IPS DF 4.7 (cell line): Measurements from ENCODE around the gene MORF4L1.
"Not testable (repeated sequence)": the region's sequence is repeated elsewhere in the genome, so short reads cannot be mapped to it uniquely, and the experiment has no call there.

Experiments used
- DNase-seq: peaks from one replicate; pipeline ENCODE4 v3.0.0-alpha.2; 2013; ENCODE audit warnings: low spot score; ENCODE audit errors: extremely low read depth

MORF4L1 gene

DNA sequence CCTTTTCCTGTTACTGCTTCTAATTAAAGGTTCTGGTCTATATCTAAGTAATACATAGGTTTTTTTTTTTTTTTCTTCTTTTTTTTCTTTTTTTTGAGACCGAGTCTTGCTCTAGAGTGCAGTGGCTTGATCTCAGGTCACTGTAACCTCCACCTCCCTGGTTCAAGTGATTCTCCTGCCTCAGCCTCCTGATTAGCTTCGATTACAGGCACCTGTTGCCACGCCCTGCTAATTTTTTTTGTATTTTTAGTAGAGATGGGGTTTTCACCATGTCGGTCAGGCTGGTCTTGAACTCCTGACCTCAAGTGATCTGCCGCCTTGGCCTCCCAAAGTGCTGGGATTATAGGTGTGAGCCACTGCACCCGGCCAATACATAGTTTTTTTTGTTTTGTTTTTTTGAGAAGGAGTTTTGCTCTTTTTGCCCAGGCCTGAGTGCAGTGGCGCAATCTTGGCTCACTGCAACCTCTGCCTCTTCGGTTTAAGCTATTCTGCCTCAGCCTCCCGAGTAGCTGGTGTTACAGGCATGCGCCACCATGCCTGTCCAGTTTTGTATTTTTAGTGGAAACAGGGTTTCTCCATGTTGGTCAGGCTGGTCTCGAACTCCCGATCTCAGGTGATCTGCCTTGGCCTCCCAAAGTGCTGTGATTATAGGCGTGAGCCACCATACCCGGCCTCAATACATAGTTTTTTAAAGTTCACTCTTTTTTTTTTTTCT, 28.3 kb downstream of the MORF4L1 start:
- DNase-seq, result not testable (repeated sequence)

DNA sequence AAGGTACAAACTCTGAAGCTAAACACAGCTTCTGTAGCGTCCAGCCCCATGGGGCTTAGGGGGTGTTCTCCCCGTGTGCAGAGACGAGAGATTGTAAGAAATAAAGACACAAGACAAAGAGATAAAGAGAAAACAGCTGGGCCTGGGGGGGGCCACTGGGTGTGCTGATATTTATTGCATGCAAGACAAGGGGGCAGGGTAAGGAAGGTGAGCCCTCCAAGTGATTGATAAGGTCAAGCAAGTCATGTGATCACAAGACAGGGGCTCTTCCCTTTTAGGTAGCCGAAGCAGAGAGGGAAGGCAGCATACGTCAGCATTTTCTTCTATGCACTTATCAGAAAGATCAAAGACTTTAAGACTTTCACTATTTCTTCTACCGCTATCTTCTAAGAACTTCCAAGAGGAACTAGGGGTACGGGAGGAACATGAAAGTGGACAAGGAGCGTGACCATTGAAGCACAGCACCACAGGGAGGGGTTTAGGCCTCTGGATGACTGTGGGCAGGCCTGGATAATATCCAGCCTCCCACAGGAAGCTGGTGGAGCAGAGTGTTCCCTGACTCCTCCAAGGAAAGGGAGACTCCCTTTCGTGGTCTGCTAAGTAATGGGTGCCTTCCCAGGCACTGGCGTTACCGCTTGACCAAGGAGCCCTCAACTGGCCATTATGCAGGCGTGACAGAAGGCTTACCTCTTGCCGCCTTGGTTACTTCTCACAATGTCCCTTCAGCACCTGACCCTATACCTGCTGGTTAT, 29.8 kb downstream of the MORF4L1 start:
- not testable (repeated sequence) for DNase-seq

DNA sequence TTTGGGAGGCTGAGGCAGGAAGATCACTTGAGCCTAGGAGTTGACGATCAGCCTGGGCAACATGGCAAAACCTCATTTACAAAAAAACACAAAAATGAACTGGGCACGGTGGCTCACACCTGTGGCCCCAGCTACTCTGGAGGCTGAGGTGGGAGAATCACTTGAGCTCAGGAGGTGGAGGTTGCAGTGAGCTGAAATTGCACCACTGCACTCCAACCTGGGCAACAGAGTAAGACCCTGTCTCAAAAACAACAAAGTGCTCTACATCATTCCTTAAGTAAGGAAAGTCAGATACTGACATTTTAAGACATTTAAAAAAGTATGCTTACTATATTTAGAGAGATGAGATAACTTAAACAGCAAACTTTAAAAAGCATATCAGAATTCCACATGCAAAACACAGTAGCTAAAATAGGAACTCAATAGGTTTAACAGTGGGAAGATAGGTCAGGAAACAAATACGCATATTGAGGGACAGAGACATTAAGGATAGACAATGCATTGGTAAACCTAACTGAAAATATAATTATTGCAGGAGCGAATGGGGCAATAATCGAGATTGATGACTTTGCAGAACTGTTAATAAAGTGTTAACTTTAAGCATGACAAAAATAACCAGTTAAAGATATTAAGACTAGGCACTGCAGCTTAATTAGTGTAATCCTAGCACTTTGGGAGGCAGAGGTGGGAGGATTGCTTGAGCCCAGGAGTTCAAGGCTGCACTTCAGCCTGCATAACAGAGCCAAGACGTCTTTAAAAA, 32.1 kb downstream of the MORF4L1 start:
- no peak for DNase-seq

DNA sequence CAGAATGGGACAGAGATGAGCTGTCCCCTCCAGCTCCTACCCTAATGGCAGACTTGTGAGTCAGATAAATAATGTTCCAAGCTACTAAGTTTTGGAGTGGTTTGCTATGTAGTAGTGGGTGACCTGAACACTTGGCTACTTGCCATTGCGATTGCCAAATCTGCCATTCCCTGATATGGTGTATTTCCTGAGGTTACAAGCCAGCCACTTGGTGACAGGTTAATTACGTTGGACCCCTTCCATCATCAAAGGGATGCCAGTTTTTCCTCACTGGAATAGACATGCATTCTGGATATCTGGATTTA, 33.6 kb downstream of the MORF4L1 start:
- DNase-seq, result no peak

DNA sequence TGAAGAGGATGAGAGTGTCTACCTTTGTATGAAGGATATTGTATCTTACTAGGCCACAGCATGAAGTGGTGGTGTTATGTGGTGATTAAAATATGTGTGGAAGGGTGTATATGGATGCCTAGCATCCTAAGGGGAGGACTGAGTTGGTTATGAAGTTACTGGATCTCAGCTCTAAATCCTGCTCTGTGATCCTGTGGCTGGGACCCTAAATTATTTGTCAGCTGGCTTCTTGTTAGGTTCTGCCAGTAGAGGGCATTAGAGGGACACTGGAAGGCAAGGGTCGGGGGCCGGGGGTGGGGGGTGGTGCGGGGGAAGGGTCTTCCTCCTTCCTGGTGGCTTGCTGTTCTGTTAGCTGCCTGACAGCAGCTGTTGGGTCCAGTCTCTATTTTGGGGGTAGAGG, 34.9 kb downstream of the MORF4L1 start:
- DNase-seq, result no peak

DNA sequence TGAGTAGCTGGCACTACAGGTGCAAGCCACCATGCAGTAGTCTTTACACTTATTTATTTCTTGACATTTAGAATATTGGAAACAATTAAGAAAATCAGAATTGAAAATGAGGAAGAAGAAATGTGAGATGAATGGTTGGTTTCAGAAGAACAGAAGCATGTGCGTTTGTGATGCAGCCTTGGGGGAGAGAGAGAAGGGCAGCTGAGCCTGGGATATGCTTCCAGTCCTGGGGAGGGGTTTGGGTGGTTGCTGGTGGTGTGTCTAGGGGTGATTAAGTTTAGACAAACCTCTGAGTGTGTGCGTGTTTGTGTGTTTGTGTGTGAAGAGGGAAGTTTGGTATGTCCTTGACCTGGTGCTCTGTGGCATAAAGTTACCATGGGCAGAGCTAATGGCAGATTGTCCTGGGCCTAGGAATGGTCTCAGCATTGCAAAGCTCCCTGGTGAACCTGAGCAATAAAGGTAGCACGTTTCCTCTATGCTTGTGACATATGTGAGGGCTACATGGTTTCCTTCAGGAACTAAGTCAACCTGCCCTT, 36.5 kb downstream of the MORF4L1 start:
- no peak for DNase-seq

DNA sequence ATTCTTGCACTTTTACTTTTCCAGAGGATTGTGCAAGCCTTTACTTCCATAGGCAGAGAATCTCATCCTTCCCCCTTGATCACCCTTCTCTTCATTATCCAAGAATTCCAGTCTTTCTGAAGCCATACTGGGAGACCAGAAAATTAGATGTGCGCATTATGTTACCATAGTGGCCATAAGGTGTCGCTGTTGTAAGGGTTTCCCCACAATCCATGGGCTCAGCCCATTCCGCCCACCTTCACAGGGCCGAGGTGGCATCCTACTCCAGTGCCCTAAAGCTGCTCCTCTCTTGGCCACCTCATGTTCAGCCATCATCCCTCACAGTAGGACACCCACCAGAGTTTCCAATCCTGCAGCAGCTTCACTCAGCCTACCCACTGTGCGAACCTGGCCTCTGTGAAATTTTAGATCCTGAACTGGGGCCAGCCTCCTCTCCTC, 37.1 kb downstream of the MORF4L1 start:
- peak; percentile 74 for DNase-seq

DNA sequence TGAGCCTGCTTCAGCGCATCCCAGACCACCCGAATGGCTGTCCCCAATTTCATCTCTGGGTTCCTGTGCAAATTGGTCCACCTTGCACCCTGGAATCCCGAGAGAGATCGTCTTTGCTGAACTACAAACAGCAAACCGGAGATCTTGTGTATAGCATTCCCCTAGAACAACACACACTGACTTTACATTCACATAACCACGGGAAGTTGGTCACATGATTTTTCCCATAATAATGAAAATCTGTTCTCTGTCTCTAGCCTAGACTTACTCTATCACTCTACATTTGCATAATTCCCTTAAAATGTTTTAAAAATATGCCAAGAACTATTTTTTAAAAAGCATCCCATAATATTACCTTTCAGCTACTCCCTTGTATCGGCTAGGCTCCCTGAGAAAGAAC, 37.6 kb downstream of the MORF4L1 start:
- DNase-seq, result no peak

DNA sequence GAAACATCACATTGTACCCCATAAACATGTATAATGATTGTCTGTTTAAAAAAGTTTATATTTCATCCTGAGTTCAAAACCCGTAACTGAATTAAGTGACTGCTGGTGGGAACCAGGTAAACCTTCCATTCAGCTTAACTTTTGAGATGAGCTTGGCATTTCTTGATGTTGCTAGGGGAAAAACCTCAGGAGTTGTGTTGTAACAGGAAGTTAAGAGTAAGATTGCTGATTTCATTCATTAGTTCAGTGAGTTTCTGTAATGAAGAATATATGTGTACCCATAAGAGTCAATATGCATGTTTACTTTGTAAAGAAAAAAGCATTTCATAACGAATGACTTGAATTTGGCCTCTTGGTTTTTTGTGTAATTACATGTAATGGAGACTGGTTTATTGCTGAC, 39.6 kb downstream of the MORF4L1 start:
- no peak for DNase-seq

DNA sequence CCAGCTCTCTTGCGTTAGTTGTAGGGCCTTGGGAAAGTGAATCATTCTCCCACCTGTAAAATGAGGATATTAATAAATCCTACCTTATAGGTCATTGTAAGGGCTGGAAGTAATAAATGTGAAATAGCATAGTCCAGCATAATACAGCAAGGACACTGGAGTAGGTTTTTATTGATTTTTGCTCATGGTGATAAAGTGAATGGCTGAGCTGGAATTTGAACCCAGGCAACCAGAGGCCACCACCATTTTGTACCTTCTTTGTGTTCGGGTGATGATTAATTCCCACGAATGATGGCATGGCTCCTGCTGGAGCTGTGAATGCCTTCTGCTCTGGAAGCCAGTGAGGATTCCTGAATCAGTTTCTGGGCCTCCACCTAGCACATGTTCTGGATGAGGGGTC, 40.3 kb downstream of the MORF4L1 start:
- no peak for DNase-seq

DNA sequence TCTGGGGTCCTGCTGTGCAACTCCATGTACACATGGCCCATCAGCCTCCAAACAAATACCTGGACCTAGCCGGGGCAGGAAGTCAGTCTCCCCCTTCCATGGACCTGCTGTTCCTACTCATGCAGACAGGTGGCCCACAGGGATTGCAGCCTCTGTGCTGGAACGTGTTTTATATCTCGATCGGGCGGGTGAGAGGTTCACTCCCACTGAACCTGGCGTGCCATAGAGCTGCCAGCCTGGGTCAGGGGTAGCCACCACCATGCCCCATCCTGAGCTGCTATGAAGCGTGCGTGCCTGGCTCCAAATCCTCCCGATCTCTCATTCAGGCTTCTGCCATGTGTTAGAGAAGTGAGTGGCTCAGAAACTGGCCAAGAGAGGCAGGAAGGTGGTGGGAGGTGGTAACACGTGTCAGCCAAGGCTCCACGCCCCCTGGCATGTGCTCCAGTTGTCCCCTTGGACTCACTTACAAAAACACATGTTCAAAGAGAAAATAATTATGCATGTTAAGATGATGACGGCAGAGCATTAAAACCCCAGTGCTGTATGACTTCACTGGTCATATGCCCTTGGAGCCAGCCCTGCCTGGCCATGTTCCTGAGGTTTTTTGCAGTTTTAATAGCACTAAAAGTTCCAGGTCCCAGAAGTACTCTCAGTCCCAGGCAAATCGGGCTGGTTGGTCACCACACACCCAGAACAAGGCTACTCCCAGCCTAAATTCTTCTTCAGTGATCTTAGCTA, 41.5 kb downstream of the MORF4L1 start:
- no peak for DNase-seq

DNA sequence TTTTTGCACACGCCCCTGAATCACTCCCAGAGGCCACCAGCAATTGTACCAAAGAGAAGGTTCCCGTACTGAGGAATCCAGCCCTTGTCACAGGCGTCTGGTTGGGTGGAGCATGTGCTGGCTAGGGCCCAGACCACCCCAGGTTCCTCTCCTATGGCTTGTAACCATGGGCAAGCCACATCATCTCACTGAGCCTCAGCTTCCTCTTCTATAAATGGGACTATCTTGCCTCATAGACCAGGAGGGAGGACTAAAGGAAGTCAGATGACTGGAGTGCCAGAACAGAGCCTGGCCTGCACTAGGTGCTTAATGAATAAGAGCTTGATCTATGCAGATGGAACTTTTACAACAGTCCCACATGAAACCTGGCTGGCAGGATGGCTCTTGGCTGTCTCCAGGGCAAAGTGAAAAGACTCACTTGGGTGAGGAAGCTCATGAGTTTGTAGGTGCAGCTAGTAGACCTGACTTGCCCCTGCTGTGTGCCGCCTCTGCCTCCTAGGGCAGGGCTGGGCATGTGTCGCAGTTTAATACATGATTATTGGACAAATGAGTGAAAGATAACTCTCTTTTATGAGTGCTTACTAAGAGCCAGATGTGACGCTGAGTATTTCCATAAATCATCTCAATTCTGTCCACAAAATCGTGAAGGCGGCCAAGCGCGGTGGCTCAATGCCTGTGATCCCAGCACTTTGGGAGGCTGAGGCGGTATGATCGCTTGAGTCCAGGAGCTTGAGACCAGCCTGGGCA, 42.8 kb downstream of the MORF4L1 start:
- no peak for DNase-seq

DNA sequence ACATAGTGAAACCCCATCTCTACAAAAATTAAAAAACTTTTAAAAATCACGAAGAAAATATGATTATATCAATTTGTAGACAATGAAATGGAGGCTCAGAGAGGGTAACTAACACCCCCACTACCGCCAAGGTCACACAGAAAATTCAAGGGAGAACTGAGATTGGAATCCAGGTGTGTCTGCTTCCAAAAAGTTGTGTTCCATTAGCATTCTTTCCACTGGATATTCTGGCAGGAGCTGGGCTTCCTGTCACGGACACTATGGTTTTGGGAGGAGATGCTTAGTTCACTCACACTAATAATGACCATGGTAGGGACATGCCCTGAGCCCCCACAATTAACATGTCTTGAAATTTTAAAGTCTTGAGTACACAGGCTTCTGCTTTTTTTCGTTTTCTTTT, 43.4 kb downstream of the MORF4L1 start:
- DNase-seq, result no peak

DNA sequence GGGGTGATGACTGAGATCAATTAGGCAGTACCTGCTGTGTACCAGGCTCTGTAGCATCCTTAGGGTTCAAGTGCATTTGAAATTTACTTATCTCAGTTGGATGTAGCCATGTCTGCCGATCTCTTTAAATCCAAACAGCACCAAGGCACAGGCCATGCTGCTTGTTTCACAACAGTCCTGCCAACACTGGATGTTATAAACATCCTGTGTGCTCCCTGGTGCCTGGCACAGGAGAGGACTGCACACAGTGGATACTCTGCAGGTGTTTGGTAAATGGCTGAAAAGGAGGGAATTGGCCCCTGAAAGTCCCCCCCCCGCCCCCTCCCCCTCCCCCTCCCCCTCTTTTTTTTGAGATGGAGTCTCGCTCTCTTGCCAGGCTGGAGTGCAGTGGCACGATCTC, 45.2 kb downstream of the MORF4L1 start:
- DNase-seq, result no peak

DNA sequence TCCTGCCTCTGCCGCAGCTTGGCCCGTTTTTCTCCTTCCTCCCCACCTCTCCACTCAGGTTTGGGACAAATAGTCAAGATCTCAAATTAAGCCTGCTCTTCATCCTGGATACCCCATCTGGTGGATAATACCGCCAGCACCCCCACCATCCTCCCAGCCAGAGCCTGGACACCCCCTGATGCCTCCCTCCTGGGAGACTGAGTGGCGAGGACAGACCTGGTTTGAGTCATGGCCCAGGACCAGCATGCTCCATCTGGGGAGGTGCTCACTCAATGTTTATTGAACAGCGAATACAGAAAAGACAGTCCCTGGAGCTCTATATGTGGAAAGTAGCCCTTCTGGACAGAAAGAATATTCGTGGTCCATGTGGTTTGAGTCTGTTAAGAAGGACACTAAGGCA, 48.8 kb downstream of the MORF4L1 start:
- DNase-seq, result no peak

DNA sequence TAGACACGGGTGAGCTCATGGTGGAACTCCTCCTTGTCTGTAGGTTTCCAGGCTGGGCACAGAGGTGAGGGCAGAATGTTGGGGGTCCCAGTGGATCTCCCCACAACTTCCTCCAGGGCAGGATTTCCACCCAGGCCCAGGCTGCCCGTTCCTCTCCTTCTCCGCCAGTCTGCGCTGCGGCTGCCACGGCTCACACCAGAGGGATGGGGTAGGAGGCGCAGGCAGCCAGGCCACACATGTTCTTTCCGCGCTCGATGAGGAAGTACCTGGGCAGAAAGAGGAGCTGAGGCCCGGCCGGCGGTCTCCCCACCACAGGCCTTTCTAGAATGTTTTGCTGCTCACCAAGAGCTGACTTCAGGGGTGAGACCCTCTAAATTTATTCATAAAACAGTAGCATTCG, 49.2 kb downstream of the MORF4L1 start:
- no peak for DNase-seq

DNA sequence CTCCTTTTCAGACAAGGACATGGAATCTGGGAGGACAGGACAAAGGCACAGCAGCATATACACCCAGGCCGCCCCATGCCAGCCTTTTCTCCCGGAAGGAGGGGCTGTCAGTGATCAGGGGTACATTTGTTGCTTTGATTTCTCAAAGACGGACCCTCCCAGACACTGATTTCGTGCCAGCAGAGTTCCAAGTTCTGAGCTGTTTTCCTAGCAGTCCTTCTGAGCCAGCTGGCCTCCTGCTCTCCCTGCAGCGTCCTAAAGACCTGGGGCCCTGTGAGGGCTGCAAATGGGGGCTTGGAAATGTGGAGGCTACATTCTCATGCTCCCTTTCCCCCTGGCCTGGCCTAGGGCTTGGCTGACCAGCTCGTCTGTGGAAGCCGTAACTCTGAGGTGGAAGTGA, 49.8 kb downstream of the MORF4L1 start:
- no peak for DNase-seq

DNA sequence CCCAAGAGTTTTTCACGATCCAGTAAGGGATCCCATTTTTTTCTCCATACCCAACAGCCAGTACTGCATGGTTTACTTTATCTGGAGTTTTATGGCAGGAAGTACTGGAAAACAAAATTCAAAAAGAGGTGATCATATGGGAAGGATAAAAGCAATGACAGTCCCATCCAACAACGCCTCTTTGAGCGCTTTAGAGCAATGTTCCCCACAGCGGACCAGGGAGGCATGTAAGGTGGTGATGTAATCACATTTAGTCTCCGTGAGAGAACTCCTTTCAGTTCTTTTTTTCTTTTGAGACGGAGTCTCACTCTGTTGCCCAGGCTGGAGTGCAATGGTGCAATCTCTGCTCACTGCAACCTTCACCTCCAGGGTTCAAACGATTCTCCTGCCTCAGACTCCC, 50.3 kb downstream of the MORF4L1 start:
- DNase-seq, result no peak

DNA sequence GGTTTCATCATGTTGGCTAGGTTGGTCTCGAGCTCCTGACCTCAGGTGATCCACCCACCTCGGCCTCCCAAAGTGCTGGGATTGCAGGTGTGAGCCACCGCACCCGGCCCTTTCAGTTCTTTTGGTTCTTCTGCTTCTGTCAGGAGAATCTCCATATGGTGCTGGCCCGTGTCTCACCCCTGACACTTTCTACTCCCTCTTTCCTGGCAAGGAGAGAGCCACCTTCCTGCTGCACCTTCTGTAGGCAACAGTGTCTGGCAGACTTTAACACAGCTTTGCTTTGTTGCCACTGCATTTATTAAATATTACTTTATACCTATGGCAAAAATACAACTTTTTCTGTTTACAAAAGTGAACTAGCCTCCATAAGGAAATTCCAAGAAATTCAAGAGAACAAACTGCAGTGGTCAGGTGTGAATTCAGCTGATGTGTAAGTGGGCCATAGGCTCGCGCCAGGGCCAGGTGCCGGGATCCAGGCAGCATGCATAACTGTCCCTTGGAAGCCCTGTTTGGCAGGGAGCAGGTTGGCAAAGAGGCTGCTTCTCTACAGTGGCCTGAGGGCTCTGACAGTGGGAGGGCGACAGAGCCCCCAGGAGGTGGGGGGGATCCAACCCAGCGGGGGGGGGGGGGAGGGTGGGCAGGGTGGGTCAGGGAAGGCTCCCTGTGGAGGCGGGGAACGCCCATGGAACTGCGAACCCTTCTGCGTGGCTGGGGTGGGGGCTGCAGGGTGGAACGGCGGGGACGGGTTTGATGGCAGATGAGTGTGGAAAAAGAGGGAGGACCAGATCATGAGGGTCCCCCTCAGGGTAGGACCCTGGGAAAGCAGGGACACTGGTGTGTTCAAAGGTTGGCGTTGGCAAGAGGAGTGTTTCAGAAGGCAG, 51.0 kb downstream of the MORF4L1 start:
- no peak for DNase-seq

DNA sequence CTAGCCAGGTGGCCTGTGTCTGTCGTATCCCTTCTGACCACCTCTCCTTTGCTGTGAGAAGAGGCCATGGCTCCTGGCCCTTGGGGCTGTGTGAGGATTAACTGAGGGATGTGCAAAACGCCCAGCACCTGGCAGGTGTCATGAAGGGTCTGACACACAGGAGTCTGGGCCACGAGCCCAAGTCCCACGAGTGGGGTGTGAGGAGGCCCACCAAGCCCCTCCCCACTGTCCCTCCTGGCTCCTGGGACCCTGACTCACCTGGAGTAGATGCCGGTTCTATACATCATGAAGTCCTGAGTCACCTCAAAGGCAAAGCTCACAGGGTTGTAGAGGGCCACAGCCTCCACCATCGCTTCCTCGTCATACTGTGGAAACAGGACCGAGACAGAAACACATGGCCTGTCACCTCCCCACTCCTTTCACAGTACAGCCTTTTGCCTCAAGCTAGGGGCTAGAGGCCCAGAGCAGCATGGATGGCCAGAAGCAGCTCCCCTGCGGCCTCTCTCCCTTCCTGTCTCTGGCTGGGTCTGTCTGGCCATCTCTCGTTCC, 52.5 kb downstream of the MORF4L1 start:
- no peak for DNase-seq
